ENCODE measurements around the gene PRELID1. TPM values are rescaled to one million over a fixed set of nuclear protein-coding genes. Genes with fewer than 3 reads are reported as not detected.

PRELID1 gene
- total RNA-seq, 2 experiments from 2014 or later = 360 to 372 TPM

DNA sequence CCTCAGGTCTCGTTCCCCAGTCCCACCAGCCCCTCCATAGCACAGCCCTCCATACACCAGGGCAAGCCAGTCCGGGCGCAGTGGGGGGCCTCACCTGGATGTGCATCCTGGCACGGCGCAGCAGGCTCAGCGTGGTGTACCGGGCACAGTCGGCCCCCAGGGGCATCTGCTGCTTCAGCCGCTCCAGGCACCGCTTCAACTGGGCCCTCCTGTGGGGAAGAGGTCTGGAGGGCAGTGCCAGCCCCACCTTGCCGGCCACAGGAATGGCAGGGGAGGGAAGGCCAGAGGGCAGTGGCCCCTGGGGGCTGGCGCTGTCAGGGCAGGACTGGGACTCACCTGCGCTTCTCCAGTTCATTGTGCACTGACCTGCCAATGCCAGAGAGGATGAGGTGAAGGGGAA is 6.7 kb downstream of the PRELID1 start:
- ChIA-PET CTCF (interaction anchor here (0.6 to 3.7 kb wide), 31 partner anchors 8 to 200 kb away, joined by 3 to 27 read pairs (median 4); partner anchors contain the start of genes LMAN2, PDLIM7 and PRR7), POLR2A (no interaction called here)

DNA sequence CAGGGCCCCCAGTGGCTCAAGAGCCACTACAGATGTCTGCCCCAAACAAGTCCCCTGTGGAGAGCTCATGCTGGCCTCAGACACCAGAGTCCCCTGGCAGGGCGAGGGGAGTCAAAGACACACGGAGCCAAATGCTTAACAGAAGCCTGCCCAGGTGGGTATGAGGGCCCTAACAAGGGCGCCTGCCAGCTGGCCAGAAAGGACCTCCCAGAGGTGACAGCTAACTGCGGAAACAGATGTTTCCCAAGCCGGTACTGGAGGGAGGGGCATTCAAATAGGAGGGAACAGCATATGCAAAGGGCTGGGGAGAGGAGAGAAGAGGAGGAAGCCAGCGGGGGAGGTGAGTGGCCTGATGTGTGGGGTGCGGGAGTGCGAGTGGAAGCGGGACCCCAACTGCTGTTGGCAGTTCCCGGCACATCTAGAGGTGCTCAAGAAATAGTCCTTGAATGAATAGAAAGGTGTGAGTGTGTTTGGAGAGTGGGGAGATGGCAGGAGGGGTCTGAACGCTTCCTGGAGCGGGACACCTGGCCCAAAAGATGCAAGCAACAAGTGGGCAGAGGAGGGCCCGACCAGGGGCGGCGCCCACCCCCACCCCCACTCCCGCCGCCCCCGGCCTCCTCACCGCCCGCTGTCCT is 7.3 kb downstream of the PRELID1 start:
- ChIA-PET POLR2A (interaction anchor here (0.6 to 1.5 kb wide), 2 partner anchors 162 to 187 kb away, joined by 3 to 4 read pairs; partner anchors contain the start of gene PDLIM7), CTCF (interaction anchor here (0.6 to 3.7 kb wide), 13 partner anchors 18 to 197 kb away, joined by 3 to 27 read pairs (median 6); no protein-coding TSS in a partner anchor)

DNA sequence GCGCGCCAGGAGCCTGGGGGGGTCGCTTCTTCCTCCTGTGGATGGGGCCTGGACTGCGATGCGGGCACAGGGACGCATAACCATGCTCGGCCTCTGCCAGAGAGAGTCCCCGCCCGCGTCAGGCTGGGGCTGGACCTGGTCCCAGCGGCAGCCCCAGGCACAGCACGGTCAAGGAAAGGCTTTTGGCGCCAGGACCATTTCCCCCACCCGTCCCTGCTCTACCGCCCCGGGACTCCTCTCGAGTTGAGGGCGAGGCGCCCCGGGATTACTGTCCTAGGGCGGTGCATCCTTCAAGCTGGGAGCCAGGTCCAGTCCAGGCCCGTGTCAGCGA is 7.8 kb downstream of the PRELID1 start:
- POLR2A ChIA-PET = interaction anchor here (0.6 to 1.5 kb wide), 2 partner anchors 161 to 186 kb away, joined by 3 to 4 read pairs; partner anchors contain the start of gene PDLIM7
- CTCF ChIA-PET = interaction anchor here (3.7 to 5.3 kb wide), 2 partner anchors 79 to 92 kb away, joined by 20 to 21 read pairs; no protein-coding TSS in a partner anchor

DNA sequence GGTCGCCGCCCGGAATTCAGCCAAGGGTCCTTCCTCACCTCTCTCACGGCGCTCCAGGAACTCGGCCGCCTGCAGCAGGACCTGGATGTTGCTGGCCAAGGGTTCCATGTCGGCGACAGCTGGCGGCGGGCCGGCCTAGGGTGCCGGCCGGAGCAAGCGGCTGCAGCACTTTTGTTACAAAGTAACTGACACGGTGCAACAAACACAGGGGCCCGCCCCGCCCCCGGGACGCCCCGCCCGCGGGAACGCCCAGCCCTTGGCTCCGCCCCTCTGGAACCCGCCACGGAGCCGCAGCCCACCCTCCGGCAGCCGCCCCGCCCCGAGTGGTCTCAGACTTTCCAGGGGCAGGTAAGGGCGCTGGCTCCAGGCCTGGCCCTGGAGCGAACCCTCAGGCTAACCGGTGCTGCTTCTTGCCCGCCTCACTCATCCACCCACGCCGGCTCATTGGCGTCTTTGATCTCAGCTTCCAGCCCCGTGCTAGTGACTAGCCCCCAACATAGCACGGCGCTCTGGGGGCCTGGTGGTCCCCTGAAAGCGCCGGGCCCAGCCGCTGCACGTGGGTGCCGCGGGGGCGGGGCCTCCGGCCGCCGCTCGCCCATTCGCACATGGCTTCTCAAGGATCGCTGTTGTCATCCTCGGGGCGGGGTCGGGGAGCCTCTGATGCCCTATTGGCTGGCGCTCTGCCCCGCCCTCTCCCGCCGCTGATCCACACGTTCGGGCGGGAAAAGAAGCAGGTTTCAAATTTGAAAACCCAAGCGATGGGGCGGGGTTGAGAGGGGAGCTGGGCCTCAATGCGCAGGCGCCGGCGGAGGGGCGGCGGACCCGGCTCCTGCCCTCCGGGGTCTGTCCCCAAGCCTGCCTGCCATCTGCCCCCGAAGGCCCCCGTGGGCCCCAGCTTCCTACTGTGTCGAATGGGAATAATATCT is 8.4 kb downstream of the PRELID1 start, which contains the start of gene MXD3:
MXD3 (minus strand) TSS at position 176 of the 926 bp plus-strand sequence; CDS start at position 108, 68 bp downstream.
- ChIA-PET POLR2A (interaction anchor here (0.6 to 1.5 kb wide), 3 partner anchors 60 to 186 kb away, joined by 3 to 4 read pairs (median 4); partner anchors contain the start of gene PDLIM7), CTCF (interaction anchor here (0.7 to 5.3 kb wide), 6 partner anchors 9 to 120 kb away, joined by 3 to 21 read pairs (median 6); partner anchors contain the start of genes PRELID1 and RAB24)

DNA sequence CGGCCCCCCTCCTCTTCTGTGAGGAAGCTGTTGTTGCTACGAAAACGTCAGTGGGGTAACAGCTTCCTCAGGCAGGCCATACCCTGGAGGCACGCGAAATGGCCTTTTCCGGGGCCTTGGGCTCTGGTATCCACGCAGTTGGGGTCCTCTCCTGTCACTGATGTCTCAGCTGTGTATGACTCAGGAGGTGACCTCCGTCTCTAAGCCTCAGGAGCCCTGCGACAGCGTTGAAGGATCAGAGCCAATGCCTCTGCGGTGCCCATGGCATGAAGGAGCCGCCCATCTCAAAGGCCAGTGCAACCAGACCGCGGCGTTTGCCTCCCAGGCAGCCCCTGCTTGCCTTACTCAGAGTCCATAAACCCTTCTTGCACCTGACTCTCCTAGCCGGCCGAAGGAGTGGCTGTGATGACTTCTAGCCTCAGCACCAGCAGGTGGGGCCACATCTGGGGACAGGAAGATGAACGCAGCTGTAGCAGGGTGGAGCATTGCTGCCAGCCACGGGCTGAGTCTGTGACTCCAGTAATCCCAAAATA is 9.1 kb downstream of the PRELID1 start:
- ChIA-PET POLR2A (interaction anchor here (0.7 to 1.5 kb wide), 3 partner anchors 14 to 185 kb away, joined by 3 to 10 read pairs (median 4); partner anchors contain the start of gene PDLIM7), CTCF (interaction anchor here (0.7 to 5.3 kb wide), 8 partner anchors 9 to 160 kb away, joined by 3 to 21 read pairs (median 4); partner anchors contain the start of genes PRELID1 and RAB24)

DNA sequence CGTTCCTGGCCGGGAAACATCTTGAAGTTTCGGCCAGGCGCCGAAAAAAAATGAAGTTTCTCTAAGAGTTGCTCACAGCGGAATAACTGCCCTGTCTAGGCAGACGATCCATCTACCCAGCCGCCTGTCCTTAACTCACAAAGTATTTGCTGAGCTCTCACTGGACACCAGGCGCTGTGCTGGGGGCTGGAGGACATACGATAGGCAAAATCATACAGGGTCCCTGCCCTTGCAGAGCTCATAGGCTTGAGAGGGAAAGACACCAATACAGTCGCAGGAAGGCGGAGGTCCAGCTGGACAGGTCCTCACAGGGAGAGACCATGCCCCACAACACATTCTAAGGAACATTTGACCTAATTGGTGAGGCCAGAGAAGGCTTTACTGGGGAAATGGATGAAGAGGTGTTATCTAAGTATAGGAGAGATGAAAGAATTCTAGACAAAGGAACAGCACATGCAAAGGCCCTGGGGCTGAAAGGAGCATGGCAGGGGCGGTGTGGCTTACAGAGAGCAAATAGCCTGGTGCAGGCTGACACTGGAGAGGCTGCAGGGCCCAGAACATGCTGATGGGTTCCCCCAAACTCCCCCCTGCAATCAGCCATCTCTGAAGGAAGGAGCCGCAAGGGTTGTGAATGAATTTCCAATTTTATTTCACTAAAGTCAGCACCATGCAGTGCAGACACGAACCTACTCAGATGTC is 10.1 kb downstream of the PRELID1 start:
- POLR2A ChIA-PET = interaction anchor here (0.7 to 1.2 kb wide), 3 partner anchors 14 to 190 kb away, joined by 3 to 4 read pairs (median 4); no protein-coding TSS in a partner anchor
- CTCF ChIA-PET = interaction anchor here (0.6 to 5.3 kb wide), 6 partner anchors 10 to 354 kb away, joined by 3 to 21 read pairs (median 4); partner anchors contain the start of genes PRELID1 and RAB24

DNA sequence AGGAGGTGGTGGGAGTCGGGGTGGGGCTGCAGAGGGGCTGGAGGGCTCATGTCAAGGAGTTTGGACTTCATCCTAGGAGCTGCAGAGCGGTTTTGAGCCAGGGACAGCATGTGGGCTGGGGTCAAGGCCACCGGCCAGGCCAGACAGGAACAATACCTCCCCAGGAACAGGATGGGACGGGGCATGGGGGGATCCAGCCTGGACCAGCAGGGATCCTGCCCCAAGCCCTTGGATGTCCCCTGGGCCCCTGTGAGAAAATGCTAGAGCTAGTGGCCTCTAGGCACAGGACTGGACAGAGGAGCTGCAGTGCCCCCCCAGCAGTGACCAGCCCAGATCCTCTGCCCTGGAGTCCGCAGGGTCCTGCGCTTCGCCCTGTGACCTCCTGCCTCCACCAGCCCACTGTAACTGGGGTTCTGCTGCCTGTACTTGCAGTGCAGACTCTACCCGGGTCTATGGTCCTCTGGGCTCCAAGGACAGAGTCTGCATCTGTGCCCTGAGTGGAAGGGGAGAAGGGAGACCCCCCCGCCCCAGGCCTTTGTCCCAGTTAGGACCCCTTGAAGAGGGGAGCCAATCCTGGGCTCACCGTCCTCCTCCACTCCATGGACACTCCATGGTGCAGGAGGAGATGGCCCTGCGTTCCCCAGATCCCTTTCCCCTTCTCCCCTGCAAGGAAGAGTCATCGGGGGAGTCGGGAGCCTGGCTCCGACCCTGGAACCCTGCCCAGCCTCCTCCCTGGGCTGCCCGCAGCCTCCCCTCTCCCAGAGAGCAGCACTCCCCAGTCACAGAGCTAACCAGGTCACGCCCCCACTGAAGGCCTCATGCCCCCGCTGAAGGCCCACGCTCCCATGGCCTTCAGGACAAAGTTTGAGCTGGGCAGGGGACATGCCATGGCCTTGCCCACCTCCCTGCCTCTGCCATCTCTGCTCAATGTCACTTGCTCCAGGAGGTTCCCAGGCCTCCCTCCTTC is 11.1 kb downstream of the PRELID1 start:
- CTCF ChIA-PET = interaction anchor here (0.6 to 5.3 kb wide), 5 partner anchors 13 to 355 kb away, joined by 3 to 21 read pairs (median 4); no protein-coding TSS in a partner anchor

DNA sequence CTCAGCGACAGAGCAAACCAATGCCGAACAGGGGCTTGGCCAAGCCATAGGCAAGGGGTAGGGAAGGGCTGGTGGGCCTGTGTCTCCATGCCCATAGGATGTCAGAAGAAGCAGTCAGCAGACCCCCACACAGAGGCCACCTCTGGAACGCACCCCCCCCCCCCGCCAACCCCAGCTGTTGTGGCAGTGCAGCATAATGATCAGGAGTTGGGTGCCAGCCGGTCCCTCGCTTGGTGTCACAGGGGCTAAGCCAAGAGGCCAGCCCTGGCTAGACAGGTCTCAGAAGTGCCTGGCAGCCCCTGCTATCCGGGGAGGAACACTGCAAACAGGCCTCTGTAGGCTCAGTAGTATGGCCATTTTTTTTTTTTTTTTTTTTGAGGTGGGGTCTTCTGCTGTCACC is 11.8 kb downstream of the PRELID1 start:
- ChIA-PET POLR2A (no interaction called here), CTCF (interaction anchor here (1.4 to 5.3 kb wide), 3 partner anchors 12 to 88 kb away, joined by 3 to 23 read pairs (median 21); no protein-coding TSS in a partner anchor)

More for the DNA sequence above, 11.1 kb downstream of the PRELID1 start:
- POLR2A ChIA-PET = no interaction called here

DNA sequence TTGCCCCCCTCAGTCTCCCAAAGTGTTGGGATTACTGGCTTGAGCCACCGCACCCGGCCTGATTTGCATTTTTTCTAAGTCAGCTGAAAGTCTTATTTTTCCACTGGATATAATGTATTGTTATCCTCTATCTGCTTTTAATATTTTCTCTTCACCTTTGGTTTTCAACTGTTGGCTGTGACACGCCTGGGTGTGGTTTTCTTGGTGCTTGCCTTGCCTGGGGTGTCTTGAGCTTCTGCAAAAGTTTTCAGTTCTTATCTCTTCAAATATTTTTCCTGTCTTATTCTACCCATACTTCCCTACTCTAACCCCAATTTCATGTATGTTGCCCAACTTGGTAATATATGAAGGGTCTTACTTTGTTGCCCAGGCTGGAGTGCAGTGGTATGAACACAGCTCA is 12.4 kb downstream of the PRELID1 start:
- ChIA-PET POLR2A (no interaction called here), CTCF (interaction anchor here (0.7 to 5.3 kb wide), 6 partner anchors 11 to 139 kb away, joined by 3 to 23 read pairs (median 3); no protein-coding TSS in a partner anchor)

DNA sequence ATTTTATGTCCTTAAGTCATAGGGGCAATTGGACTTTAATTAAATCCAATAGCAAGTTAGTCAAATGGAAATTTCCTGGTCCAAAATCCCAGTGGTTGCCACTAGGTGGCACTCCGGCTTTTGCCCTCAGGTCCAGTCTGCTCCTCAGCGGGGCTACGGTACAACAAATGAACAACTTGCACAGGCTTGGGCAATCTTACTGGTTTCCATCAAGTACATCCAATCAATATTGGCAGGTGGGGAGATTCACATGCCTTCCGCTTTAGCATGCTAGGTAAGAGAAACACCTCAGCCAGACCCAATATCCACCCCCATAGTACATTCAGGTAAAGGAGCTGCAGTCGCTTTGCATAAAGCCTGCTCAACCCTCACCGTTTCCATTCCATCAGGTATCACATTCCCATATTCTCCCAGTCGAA is 14.4 kb downstream of the PRELID1 start:
- ChIA-PET POLR2A (no interaction called here), CTCF (interaction anchor here (0.6 to 4.8 kb wide), 20 partner anchors 8 to 140 kb away, joined by 3 to 23 read pairs (median 4); partner anchors contain the start of genes PRELID1 and RAB24)

DNA sequence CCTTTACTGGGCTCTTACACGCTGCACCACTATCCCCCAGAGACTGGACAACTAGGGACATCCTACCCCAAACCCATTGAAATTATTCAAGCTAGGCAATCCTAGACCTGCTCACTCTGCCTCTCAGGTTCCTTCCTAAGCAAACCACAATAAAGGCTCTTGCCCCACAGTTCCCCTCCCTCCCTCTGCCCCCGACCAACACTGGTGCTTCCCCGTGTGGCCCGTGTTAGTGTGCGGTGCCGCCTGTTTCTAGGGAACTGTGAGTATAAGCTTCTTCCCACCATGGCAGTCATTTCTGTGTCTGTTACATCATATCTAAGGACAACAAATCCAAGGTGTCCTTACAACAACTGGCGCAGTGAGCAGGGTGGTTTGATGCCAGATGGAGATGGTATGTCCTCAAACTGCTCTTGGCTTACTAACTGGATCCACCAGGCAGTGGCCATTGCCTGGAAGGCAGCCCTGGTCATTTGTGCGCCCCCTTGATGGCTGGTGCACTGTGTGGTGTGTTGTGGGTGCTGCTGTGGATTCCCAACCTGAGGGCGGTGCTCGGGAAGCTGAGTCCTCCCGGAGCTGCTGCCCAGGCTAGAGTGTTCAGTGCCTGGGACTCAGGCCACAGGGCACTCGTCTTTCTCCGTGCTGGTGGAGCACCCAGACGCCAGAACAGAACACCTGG is 16.5 kb downstream of the PRELID1 start:
- POLR2A ChIA-PET = no interaction called here
- CTCF ChIA-PET = interaction anchor here (1.1 to 4.8 kb wide), 5 partner anchors 8 to 181 kb away, joined by 4 to 23 read pairs (median 6); no protein-coding TSS in a partner anchor

DNA sequence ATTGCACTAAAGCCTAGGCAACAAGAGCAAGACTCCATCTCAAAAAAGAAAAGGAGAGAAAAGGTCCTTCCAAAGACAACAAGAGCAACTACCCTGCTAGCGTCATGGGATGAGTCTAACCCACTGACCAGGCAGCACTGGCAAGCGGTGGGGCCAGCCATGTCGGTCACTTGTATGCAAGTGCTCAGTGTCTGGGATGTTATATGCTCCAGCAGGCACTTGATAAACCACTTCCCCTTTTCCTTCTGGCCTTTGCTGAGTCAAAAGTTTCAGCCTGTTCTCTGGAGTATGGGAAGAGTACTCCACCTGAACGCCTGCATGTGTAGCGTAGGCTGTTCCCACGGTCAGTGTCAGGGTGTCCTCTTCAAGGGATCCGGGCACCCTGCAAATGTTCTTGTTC is 17.3 kb downstream of the PRELID1 start:
- ChIA-PET POLR2A (no interaction called here), CTCF (interaction anchor here (1.0 to 2.0 kb wide), 4 partner anchors 11 to 181 kb away, joined by 3 to 6 read pairs (median 4); no protein-coding TSS in a partner anchor)

DNA sequence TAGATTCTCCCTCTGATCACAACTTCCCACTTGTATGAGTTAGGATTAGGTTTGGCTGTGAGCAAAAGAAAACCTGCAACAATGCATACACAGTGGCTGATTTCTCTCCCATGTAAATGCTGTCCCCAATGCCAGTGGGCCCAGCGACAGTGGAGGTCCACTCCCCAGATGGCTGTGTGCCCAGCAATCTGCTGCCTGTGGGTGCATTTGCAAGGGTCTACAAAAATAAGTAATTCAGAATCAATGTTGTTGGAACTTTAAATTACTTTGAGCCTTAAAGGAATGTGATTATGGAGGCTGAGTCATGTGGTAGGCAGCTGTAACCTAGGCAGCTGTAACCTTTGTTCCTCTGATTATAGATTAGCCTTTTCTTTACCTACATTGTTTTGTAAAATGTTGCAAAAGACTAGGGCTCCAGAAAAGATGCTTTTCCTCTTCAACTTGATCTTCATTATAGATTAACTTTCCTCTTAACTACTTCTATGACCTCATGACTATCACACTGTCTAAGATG is 22.3 kb downstream of the PRELID1 start:
- ChIA-PET POLR2A (no interaction called here), CTCF (interaction anchor here (0.7 to 1.1 kb wide), 3 partner anchors 16 to 119 kb away, joined by 3 read pairs; no protein-coding TSS in a partner anchor)

DNA sequence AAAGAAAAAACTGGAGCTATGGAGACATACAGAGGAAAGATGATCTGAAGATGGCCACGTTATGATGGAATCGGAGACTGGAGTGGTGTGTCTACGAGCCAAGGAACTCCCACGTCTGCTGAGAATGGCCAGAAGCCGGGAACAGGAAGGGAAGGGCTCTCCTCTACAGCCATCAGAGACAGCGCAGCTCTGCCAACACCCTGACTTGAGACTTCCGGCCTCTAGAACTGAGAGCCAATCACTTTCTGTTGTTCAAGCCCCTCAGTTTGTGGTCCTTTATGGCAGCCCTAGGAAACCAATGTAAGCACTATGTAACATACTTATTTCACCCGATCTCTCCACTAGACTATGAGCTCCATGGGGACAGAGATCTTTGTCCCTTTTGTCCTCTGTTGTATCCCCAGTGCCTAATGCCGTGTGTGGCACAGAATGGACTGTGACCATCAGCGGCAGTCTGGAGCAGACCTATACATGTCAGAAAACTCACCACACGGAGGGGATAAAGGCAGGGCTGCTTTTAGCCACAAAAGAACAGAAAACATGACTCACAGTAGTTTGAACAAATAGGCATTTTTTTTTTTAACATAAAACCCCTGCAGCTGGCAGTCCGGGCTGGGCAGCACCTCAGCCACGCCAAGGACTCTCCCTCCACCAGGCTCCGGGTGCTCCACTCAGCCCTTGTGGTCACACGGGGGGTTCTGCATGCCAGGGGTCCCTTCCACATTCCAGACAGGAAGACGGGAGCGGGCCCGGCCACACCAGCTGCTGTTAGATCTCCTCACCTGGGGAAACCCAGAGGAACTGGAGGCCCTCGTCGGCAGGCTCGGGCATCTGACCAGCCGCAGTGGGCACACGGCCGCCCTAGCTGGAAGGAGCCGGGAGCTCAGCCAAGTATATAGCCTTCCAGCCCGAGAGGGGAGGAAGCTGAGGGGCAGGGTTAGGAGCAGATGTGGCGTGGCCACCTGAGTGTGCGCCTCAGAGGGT is 24.2 kb downstream of the PRELID1 start:
- POLR2A ChIA-PET = interaction anchor here (0.5 kb wide), 1 partner anchor 1072 kb away, joined by 3 read pairs; no protein-coding TSS in a partner anchor
- CTCF ChIA-PET = interaction anchor here (0.8 to 1.7 kb wide), 10 partner anchors 9 to 128 kb away, joined by 3 to 7 read pairs (median 4); no protein-coding TSS in a partner anchor

Data from activated CD8-positive, alpha-beta memory T cell treated with anti-CD3 and anti-CD28 coated beads for 36 hours (primary cell).